HCT116 (cell line): ENCODE data around the gene C15orf40.

Experiments
- CBX3 ChIP-seq: IDR thresholded peaks from 2 replicates; pipeline ENCODE4 v1.6.1; 2012; ENCODE audit warnings: low read depth
- POLR2A ChIP-seq: IDR thresholded peaks from 2 replicates; pipeline ENCODE4 v1.7.0; 2011; ENCODE audit warnings: borderline replicate concordance; ENCODE audit not compliant: insufficient read depth, insufficient read length; ENCODE audit errors: extremely low read depth
- POLR2AphosphoS5 ChIP-seq: IDR thresholded peaks from 2 replicates; pipeline ENCODE4 v1.6.1; 2011; ENCODE audit warnings: mild to moderate bottlenecking, low read depth, low read length, moderate library complexity
- SRF ChIP-seq: IDR thresholded peaks from 2 replicates; pipeline ENCODE4 v1.6.1; 2012; ENCODE audit warnings: low read depth
- TF ChIP-seq, protein P1 (sequence below), 3 experiments: fragments of 200-600 bp in 1 of 3; sonication (generic) in 1 of 3; IDR thresholded peaks in 2 of 3; conservative IDR thresholded peaks in 1 of 3; 2 replicates each; pipeline ENCODE4 v1.5.1; 2012 to 2017; ENCODE audit warnings: low read depth in 2 of 3, low read length in 2 of 3, antibody characterized with exemption in 1 of 3, borderline replicate concordance in 1 of 3, control low read depth in 1 of 3, mild to moderate bottlenecking in 1 of 3, mixed read lengths in 1 of 3, mixed run types in 1 of 3, moderate library complexity in 1 of 3; ENCODE audit not compliant: insufficient read depth in 1 of 3
- TF ChIP-seq, protein P2 (sequence below): IDR thresholded peaks from 2 replicates; pipeline ENCODE4 v1.6.1; 2012; ENCODE audit warnings: low read depth

DNA sequence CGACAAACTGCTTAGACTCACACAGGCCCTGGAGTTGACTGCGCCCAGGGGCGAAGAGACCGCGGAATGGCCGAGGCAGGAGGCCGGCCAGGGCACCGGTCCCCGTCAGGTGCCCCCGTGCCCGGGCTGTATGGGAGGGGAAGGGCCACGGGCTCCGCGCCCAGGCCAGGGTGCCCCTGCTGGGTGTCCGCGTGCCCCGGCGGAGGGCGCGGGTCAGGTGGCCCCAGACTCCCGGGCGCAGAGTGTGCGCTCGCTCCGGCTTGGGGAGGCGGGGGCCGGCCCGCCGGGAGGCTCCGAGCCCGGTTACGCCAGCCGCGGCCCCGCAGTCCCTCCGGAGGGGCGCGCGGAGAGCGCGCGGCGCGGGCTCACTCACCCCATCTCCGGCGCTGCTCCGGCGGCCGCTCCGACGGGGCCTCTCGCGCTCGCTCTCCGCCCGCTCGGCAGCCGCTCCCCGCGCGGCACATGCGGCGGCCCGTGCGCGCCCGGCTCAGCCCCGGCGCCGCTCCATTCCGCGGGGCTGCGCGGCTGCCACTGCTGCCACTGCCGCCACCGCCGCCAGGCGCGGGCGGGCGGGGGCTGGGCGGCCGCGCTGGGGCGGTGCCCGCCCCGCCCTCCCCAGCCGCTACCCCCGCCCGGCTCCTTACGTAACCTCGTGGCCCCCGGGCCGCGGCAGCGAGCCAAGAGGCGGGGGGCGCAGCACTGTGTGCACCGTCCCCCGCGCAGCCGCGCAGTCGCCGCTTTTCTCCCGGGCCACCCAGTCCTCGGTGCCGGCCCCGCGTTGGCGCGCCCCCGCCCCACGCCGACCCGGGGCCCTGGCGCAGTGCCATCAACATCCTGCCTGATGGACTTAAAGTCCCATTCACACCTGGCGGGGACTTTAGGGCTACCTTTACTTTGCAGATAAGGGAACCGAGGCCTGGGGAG, 59.0 kb downstream of the C15orf40 start, which contains the start of gene HOMER2:
- TF ChIP-seq, protein P1, sequence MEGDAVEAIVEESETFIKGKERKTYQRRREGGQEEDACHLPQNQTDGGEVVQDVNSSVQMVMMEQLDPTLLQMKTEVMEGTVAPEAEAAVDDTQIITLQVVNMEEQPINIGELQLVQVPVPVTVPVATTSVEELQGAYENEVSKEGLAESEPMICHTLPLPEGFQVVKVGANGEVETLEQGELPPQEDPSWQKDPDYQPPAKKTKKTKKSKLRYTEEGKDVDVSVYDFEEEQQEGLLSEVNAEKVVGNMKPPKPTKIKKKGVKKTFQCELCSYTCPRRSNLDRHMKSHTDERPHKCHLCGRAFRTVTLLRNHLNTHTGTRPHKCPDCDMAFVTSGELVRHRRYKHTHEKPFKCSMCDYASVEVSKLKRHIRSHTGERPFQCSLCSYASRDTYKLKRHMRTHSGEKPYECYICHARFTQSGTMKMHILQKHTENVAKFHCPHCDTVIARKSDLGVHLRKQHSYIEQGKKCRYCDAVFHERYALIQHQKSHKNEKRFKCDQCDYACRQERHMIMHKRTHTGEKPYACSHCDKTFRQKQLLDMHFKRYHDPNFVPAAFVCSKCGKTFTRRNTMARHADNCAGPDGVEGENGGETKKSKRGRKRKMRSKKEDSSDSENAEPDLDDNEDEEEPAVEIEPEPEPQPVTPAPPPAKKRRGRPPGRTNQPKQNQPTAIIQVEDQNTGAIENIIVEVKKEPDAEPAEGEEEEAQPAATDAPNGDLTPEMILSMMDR (IDR thresholded peaks at IDR 0.05 in 2 of 3, conservative IDR thresholded peaks at IDR 0.05 in 1 of 3; ENCODE audit: borderline replicate concordance in 1 of 3, insufficient read depth in 1 of 3, low read depth in 2 of 3, low read length in 2 of 3) = no peak
- TF ChIP-seq POLR2AphosphoS5 = no peak
- TF ChIP-seq SRF = no peak
- no peak for TF ChIP-seq CBX3
- TF ChIP-seq, protein P2, sequence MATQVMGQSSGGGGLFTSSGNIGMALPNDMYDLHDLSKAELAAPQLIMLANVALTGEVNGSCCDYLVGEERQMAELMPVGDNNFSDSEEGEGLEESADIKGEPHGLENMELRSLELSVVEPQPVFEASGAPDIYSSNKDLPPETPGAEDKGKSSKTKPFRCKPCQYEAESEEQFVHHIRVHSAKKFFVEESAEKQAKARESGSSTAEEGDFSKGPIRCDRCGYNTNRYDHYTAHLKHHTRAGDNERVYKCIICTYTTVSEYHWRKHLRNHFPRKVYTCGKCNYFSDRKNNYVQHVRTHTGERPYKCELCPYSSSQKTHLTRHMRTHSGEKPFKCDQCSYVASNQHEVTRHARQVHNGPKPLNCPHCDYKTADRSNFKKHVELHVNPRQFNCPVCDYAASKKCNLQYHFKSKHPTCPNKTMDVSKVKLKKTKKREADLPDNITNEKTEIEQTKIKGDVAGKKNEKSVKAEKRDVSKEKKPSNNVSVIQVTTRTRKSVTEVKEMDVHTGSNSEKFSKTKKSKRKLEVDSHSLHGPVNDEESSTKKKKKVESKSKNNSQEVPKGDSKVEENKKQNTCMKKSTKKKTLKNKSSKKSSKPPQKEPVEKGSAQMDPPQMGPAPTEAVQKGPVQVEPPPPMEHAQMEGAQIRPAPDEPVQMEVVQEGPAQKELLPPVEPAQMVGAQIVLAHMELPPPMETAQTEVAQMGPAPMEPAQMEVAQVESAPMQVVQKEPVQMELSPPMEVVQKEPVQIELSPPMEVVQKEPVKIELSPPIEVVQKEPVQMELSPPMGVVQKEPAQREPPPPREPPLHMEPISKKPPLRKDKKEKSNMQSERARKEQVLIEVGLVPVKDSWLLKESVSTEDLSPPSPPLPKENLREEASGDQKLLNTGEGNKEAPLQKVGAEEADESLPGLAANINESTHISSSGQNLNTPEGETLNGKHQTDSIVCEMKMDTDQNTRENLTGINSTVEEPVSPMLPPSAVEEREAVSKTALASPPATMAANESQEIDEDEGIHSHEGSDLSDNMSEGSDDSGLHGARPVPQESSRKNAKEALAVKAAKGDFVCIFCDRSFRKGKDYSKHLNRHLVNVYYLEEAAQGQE = no peak
- no peak for TF ChIP-seq POLR2A
